Measurements from ENCODE around the gene IFIH1. TPM values are rescaled to one million over a fixed set of nuclear protein-coding genes. Genes with fewer than 3 reads are reported as not detected.

IFIH1 gene
- total RNA-seq, 6 experiments from 2014 or later: 0.83 to 2.1 (median 1.7) TPM

- no peak overlapping the region for H3K27ac Mint-ChIP-seq
- H3K4me1 Mint-ChIP-seq (ENCODE audit: low read depth): peaks cover 12% of the 10 kb centered on the region
- DNase-seq: no peak
- peaks cover 2% of the 10 kb centered on the region; the same call in 1 of the 2 replicates for H3K27me3 Mint-ChIP-seq (ENCODE audit: insufficient read depth)
- no peak overlapping the region for H3K4me3 Mint-ChIP-seq
- TF ChIP-seq CTCF (IDR thresholded peaks at IDR 0.05): no peak
- H3K9me3 Mint-ChIP-seq: no peaks in the 10 kb centered on the region
- no peaks in the 10 kb centered on the region for H3K36me3 Mint-ChIP-seq (ENCODE audit: low read depth)
Observed at GRCh38 chr2:162267496-162267895, 51.0 kb downstream of the IFIH1 start.

- Mint-ChIP-seq H3K27ac (no peak overlapping the region), H3K4me1 (ENCODE audit: low read depth) (peaks cover 20% of the 10 kb centered on the region), H3K9me3 (no peaks in the 10 kb centered on the region), H3K27me3 (ENCODE audit: insufficient read depth) (peaks cover 2% of the 10 kb centered on the region; the same call in 1 of the 2 replicates), H3K36me3 (ENCODE audit: low read depth) (no peaks in the 10 kb centered on the region), H3K4me3 (no peak overlapping the region)
- DNase-seq: no peak
- no peak for TF ChIP-seq CTCF (IDR thresholded peaks at IDR 0.05)
Observed at GRCh38 chr2:162266460-162266760, 52.1 kb downstream of the IFIH1 start.

GRCh38 chr2:162265666-162266459, 52.6 kb downstream of the IFIH1 start:
- DNase-seq: no peak
- no peaks in the 10 kb centered on the region for H3K9me3 Mint-ChIP-seq
- no peak overlapping the region for H3K4me3 Mint-ChIP-seq
- H3K27me3 Mint-ChIP-seq (ENCODE audit: insufficient read depth): peaks cover 2% of the 10 kb centered on the region; the same call in 1 of the 2 replicates
- no peak overlapping the region for H3K27ac Mint-ChIP-seq
- peaks cover 25% of the 10 kb centered on the region for H3K4me1 Mint-ChIP-seq (ENCODE audit: low read depth)
- no peaks in the 10 kb centered on the region for H3K36me3 Mint-ChIP-seq (ENCODE audit: low read depth)
- TF ChIP-seq CTCF (IDR thresholded peaks at IDR 0.05): no peak

- Mint-ChIP-seq H3K27ac (peak overlapping the region; percentile 86), H3K27me3 (ENCODE audit: insufficient read depth) (no peaks in the 10 kb centered on the region), H3K4me1 (ENCODE audit: low read depth) (peaks cover 71% of the 10 kb centered on the region), H3K9me3 (no peaks in the 10 kb centered on the region), H3K4me3 (peak overlapping the region; percentile 54), H3K36me3 (ENCODE audit: low read depth) (no peaks in the 10 kb centered on the region)
- peak; percentile 36 for DNase-seq
- no peak for TF ChIP-seq CTCF (IDR thresholded peaks at IDR 0.05)
Observed at GRCh38 chr2:162261032-162261945, 57.2 kb downstream of the IFIH1 start.

GRCh38 chr2:162258686-162259085, 59.8 kb downstream of the IFIH1 start:
- Mint-ChIP-seq H3K4me3 (no peak overlapping the region), H3K9me3 (no peaks in the 10 kb centered on the region), H3K36me3 (ENCODE audit: low read depth) (no peaks in the 10 kb centered on the region), H3K27ac (peak overlapping the region; percentile 78), H3K4me1 (ENCODE audit: low read depth) (peaks cover 70% of the 10 kb centered on the region), H3K27me3 (ENCODE audit: insufficient read depth) (no peaks in the 10 kb centered on the region)
- TF ChIP-seq CTCF (IDR thresholded peaks at IDR 0.05): no peak
- DNase-seq: peak; percentile 37
